Activated CD4-positive, alpha-beta T cell treated with anti-CD3 and anti-CD28 coated beads for 48 hours (primary cell): Measurements from ENCODE around the gene ZNF175.

Experiments
- DNase-seq: peaks from one replicate; pipeline ENCODE4 v3.0.0-alpha.2; 2020

The ZNF175 gene

DNA sequence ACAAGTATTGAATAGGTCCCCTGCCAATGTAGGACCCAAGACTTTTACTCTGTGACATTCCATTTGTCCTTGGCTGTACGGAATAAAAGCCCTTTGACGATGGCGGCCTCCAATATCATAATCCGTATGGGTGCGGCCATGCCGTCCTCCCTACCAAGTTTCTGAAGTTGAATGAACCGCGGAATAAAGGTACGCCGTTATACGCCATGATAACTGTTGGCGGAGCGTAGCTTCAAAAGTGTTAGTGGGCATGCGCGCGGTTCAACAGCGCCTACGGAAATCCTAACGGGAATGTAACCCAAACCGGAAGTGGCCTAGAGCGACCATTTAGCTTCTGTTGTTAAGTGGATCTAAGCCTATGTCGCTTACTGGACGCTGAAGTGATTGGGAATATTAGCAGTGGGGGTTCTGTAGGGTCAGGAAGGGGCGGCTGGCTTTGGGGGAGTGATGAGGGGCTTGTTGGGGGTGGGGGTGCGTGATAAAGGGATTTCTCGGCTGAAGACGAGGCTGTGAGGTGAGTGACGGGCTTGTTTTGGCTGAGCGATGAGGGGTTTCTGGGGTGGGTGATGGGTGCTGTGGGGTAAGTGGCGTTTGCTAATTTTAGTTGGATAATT is at the start of gene ZNF175:
ZNF175 (plus strand) TSS at position 322 of the 614 bp plus-strand sequence. CDS start 2,047 bp downstream, outside the sequence.
- DNase-seq = peak; percentile 92

DNA sequence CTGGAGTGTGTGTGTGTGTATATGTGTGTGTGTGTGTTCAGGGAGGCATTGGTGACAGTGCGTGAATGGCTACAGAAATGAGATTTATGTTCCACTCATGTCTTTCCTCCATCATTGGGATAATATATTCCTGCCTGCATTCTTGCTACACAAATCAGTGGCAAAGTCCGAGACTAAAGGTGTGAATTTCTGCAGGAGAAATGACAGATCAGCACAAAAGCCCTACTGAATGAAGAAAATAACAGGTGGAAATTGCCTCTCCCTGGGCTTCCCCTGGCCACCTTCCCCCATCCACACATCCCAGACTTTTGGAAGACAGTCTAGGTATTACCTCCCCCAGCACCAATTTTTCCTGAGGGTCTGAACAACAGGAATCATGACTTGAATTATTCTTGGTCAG is 49.7 kb upstream of the ZNF175 start:
- no peak for DNase-seq

DNA sequence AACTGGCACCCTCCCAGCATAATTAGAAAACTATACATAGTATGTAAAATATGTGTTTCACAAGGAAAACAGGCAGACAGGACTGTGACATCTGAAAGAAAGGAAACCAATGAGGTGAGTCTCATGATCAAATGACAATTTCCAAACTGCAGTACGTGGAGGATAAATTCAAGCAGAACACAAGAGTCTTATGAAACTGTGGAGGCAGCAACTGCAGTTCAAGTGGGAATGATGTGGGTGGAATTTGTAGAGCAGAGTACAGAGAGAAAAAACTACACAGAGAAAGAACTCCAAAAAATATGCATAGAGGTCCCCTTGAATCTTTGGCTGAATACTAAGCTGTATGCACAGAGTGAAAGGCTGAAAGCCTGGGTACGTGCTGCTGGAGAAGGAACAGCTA is 49.3 kb upstream of the ZNF175 start:
- DNase-seq = no peak

DNA sequence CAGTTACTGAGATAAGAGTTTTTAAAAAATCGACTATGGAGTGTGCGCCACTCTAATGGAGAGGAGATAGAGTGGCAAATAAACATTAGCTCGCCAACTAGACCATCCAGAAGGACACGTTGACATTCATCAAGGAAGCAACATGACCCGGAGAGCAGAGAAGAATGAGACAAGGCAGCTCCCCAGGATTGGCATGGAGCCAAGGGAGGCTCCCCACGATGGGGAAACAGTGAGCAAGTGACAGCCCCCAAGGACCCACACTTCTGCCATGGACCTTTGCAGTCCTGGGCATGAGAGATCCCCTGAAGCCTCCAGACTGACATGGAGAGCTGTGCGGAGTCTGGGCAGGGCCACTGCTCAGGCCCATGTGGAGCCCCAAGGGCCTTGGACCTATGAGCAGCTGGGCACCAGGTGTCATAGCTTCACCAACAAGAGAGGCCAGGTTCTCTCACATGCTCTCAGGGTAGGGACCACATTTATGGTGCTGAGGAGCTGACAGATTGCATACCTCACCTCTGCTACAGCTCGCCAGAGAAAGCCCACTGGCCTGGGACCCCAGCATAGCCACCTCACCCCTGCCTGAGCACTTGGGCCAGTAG is 46.3 kb upstream of the ZNF175 start:
- no peak for DNase-seq

DNA sequence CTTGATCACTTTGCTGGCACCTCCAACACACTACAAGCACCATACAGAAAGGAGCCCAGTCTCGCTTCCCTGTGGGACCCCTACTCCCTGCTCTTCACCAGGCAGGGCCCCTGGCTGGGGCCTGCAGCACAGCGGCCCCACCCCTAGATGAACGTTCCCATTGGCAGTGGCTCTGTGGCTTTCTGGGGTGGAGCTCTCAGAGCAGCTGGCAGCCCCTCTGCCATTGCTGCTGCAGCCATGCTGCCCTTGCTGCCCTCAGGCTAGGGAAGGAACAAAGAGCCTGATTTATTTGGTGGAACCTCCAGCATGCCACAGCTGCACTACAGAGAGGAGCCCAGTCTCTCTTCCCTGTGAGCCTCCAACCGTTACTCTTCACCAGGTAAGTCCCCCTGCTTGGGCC is 45.4 kb upstream of the ZNF175 start:
- DNase-seq = no peak

DNA sequence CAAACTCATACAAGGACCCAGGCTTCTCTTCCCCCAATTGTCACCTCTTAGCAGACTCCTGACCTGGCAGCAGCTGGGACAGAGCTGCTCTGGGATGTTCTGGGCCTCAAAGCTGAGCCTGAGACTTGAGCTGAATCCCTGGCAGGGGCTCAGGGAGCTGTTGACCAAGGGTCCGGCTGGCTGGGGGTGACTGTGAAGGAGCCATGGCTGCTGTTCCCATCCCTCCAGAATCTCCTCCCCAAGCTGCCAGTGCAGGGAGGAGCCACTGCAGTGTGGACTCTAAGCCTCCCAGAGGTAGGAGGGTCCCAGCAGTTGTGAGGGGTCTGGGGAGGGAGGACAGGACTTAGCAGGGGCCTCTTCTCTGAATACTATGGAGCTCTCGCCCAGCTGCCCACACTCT is 41.8 kb upstream of the ZNF175 start:
- DNase-seq = no peak

DNA sequence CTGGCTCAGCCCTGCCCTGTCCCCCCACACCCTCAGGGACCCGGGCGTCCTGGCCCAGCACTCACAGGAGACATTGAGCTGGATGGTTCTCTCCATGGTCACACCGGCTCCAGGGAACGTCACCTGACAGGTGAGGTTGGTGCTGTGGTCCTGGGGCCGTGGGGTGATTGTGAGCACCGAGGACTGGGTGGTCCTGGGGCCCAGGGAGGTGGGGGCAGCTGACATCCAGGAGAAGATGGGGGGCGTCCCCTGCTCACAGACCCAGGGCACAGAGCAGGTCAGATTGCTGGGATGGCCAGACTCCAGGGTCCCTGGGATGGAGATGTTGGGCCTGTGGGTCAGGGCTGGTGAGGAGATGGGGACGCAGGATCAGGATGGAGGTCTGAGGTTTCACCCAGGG is 40.5 kb upstream of the ZNF175 start:
- DNase-seq = no peak

DNA sequence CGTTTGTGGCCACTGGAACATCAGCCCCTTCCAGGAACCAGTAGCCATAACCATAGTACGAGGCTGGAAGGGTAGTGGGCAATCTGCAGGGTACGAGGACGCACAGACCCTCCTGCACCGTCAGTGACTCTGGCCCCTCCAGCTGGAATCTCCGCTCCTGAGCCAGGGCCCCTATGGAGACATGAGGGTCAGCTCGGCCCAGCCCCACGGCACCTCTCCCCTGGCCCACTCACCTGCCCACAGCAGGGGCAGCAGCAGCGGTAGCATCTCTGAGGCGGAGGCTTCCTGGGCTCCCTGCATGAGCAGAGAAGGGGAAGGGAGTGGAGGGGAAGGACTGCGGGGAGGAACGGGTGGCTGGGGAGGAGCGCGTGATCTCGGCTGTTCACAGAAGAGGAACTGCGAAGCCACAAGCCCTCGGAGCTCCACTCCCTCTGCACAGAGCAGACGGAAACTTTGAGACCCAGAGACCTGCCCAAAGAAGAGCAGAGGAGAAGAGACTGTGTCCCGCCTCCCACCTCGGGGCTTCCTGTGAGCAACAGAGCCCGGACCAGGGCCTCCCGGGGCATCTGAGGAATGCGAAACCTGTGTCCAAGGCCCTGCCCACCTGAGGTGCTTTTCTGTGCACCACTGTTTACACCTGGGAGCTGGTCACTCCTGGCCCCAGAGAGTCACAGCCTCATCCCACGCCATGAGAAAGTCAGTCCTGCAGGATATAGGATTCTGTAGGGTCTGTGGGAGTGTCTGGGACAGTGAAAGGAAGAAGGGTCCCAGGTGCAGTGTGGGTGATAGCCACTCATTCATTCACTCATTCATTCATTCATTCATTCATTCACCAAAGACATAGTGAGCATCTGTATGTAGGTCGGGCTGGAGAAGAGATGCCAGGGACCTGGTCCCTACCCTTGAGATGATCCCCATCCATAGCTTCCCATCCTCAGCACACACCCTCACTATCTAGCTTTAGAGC is 39.5 kb upstream of the ZNF175 start, which contains the start of gene SIGLEC6:
SIGLEC6 (minus strand) TSS at position 322 of the 967 bp plus-strand sequence; CDS start at position 300, 22 bp downstream.
- peak; percentile 29 for DNase-seq

DNA sequence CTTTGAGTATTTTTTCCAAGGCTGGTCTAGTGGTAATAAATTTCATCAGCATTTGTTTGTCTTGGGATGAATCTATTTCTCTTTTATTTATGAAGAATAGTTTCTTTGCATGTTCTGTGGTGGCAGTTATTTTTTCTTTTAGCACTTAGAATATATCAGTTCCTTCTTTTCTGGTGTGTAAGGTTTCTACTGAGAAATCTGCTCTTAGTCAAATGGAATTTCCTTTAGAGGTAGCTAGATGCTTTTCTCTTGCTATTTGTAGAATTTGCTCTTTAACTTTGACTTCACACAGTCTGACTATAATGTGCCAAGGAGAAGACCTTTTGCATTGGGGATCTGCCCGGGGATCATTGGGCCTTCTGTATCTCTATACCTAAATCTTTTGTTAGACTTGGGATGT is 35.5 kb upstream of the ZNF175 start:
- no peak for DNase-seq

DNA sequence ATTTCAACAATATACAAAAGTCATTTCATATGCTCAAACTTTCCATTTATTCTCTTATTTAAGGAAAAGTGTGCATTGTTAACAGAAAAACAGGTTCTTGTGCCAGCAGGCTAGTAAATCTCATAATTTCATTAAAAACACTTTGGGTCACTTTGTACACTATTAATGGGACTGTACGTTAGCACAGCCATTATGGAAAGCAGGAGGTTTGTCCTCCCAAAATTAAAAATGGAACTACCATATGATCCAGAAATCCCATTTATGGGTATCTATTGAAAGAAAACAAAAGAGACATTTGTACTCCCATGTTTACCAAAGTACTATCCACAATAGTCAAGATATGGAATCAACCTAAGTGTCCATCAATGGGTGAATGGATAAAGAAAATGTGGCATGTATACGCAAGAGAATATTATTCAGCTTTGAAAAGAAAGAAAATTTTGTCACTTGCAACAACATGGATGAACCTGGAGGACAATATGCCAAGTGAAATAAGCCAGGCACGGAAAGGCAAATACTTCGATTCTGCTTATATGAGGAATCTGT is 31.2 kb upstream of the ZNF175 start:
- no peak for DNase-seq

DNA sequence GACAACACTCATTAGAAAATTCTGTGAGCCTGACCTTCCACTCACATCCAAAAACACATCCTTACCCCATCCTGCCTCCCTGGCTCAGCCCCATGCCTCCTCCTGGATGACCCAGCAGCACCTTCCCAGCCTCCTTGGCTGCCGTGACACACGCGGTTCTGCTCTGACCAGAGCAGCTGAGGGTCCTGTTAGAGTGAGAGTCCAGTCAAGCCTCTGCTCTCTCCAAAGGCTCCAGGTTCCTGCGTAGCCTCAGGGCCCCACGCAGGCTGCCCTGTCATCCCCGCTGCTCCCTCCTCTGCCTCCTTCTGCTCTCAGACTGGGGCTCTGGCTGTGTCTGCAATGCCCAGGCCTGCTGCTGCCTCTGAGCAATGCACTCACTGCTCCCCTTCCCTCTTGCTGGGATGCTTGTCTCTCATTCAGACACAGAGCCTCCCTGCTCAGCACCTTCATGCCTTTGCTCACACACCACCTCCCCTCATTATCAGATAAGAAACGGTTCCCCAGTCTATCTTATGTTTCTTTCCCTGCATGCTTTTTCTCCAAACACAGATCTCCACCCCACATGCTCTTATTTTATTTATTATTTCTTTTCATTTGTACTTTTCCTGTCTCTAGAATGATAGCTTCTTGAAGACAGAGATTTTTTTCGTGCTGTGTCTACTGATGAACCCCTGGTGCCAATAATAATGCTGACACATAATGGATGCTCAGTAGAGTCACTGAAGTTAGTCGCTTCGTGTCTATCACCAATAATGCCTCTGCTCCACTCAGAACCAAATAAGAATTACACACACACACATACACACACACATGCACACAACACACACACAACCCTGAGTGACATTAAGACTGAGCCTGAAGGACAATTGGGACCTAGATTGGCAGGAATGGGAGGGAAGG is 29.4 kb upstream of the ZNF175 start:
- no peak for DNase-seq

DNA sequence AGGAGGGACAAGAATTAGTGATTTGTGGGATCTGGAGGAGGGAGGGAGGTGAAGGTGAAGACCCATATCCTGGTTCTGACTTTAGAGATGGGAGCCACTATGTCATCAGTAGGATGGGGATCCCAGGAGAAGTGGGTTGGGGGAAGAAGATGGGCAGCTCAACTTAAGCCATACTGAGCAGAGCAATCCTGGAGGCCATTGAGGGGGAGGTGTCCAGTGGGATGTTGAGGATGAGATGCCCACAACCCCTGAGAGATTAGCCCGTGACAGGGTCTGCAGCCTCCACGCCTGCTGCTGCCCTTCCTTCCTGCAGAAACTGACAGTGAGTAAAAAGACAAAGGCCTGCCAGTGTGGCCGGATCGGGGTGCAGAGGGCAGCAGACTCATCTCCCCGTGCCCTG is 28.4 kb upstream of the ZNF175 start:
- no peak for DNase-seq

DNA sequence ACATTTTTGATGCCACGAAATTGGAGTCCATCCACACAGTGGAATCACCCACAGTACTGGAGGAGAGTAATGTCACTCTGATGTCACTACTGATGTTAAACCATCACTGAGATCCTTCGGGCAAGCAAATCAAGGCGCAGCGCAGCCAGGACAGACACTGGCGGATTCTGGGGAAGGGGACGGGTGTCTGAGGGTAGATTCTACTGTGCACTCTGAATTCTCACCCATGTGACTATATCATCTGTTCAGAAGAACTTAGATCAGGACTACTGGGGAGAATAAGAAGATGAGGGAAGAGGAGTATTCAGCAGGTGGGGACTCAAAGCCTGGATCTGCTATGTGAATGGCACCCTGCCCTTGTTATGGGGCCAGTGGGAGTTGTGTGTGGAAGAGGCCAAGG is 27.0 kb upstream of the ZNF175 start:
- no peak for DNase-seq

DNA sequence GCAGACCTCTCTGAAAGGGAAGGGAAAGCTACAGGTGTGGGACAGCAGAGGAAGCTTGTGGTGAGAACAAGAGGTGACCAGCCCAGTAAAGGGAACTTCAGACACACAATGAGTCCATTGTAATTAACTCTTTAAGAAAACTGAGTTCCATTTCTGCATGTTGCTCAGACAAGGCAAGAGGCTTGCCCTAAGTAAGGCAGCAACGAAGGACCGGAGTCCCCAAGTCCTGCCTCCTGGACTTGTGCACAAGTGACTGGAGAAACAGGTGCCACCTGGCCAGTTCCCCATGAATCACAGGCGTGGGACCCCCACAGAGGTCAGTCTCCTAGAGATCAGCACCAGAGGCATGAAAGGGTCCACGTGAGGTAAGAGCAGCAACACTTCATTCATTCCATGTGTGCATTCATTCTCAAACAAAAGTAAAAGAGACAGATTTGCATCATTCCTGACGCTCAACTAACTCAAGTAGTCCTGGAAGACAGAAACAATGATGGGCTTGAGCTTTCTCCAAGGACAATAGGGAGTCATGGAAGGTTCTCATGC is 24.9 kb upstream of the ZNF175 start:
- DNase-seq = no peak

DNA sequence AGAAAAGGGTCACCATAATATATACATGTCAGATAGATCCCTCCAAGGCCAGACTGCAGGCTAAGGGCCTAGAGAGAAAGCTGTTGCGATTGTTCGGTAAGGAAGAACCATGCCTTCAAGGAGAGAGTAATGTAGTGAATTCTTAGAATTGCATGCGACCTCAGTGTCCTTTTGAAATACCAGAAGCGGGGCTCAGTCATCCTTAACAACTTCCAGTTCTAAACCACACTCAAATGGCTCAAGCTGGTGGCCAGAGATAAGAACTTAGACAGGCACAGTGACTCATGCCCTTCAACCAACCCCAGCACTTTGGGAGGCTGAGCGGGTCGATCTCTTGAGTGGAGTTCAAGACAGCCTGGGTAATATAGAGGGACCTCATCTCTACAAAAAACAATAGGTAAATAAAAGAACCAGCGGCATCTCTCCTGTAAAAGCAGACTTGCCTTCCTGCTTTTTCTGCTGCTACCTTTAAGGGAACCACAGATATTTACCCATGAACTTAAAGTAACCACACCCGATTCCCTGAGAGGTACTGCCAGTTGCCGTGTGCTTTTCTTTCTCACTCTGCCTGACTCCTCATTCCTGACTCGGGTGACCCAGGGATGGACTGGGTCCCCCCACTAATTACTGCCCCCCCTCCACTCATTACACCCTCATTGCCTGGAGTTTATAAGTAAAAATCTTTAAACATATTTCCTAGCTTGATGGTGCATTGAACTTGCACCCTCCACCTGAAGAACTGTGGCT is 24.3 kb upstream of the ZNF175 start:
- DNase-seq = peak; percentile 42

DNA sequence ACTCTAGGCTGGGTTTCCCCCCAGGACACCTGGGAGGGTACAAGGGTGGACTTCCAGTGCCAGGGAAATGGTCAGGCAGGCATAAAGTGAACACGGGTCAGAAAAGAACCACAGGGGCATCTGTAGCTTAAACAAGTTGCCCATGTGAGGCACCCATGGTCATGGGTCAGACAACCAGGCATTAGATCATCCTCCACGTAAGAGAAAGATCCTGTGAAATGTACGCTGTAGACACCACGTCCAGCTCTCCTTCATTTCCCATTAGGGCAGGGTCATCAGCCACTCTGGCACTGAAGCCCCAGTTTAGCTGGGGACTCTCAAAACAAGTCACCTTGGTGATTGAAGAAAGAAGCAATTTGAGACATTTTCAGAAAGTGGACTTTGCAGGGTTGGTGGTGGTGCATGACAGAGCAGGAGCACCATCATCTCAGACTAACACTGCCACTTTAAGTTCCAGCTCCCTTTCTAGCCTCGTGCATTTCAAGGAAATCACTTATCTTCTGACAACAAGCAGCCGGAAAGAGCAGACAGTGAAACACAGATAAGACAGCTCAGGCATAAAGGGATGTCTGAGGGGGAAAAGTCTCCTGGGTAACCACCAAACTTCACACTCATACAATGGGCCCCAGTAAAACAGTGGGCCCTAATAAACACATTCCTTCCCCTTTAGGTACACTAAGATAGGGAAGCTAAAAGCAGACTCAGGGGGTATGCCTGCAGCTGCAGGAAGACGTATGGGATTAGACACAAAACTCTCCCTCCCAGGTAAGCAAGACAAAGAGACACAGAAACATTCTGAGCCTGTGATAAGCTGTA is 23.5 kb upstream of the ZNF175 start:
- DNase-seq = no peak

DNA sequence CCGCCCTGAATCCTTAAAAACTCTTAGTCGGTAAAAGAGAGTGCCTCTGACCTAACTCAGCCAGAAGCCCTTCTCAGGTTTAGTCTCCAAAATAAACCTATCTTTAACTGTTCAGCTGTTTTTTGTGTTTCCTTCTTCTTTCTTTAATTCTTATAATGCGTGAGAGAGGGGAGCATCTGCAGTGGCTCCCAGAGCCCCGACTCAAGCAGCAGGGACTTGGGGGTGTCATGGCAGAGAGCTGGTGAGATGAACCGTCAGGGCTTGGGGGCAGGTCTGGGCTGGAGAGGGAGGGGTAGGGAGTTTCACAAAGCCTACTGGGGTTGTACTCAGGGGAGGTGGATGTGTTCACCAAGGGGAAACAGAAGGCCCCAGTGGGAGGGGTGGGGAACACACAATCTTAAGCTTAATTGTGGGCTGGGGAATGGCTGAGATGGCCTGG is 22.9 kb upstream of the ZNF175 start:
- DNase-seq = no peak

DNA sequence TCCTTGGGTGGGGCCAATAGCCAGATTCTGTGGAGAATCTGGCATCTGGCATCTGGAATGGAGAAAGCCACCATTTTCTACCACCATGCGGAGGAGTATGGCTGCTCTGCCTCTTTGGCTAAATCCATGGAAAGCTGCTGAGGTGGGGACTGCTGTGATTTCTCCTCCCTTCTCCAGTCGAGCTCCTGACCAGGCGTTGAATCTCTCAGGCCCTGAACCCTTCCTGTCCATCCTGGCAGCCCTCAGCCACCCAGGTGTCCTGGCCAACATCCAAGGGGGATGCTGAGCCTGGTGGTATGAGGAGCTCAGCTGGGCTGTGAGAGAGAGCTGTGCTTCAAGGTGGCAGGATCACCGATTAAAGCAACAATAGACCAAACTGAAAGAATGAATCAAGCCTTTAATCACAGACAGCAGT is 22.2 kb upstream of the ZNF175 start:
- no peak for DNase-seq

DNA sequence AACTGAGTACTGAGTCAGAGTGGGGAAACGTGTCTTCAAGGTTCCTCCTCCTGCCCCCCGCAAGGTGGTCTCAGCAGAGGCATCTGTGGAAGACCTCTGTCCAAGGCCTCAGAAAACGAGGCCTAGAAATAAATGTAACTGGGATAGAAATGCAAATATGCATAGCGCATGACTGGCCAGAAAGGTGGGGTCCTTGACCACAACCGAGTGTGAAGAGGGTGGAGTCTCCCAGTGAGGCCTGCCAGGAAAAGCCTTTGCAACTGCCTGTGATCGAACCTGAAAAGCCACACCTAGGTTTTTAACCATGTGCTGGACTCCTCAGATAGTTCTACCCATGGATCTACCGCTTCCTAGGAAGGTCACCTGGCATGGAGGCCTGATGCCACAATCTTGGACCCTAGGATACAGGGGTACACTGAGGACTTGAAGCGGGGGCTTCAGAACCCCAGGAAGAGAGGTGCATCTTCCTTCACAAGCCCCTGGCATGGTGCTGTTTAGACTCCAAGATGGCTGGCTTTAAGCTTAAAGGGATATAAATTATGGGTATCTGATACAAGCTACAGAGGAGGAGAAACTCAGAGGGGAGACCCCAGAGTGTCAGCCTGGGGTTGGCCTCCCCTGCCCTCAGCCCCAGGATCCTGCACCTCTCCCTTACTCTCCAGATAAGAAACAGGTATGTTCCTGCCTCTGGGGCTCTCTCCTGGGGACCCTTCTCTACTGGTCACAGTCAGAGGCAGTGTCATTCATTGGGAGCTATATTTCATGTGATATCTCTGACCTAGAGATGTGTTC is 21.4 kb upstream of the ZNF175 start:
- DNase-seq = no peak
